Left ventricle myocardium inferior (tissue), 1 donor: Measurements from ENCODE around the gene EPB41L1. TPM values are rescaled to one million over a fixed set of nuclear protein-coding genes. Genes with fewer than 3 reads are reported as not detected.

ENCODE experiments used
- DNase-seq: peaks from one replicate; pipeline ENCODE4 v3.0.0-alpha.2; 2020
- H3K27ac ChIP-seq: fragments of 200-600 bp; replicated peaks from 2 replicates; pipeline ENCODE4 v1.8.0; 2021
- H3K27me3 ChIP-seq: fragments of 200-600 bp; 2 replicates; pipeline ENCODE4 v1.8.0; 2021; ENCODE audit warnings: low read depth
- H3K36me3 ChIP-seq: fragments of 200-600 bp; 2 replicates; pipeline ENCODE4 v1.8.0; 2021
- H3K4me1 ChIP-seq: fragments of 200-600 bp; 2 replicates; pipeline ENCODE4 v1.8.0; 2021
- H3K4me3 ChIP-seq: fragments of 200-600 bp; 2 replicates; pipeline ENCODE4 v1.8.0; 2021; ENCODE audit warnings: mild to moderate bottlenecking, moderate library complexity
- H3K9me3 ChIP-seq: fragments of 200-600 bp; replicated peaks from 2 replicates; pipeline ENCODE4 v1.8.0; 2021
- CTCF ChIP-seq: fragments of 200-600 bp; IDR thresholded peaks from 2 replicates; pipeline ENCODE4 v1.8.0; 2021; ENCODE audit warnings: antibody characterized with exemption, mild to moderate bottlenecking, borderline replicate concordance
- intact Hi-C: fragments of 100-400 bp; cut with micrococcal nuclease; formaldehyde crosslinking; loops from one replicate; pipeline ENCODE4 v1.11.0; 2022
- total RNA-seq: library from RNA; stranded (reverse); fragmentation: NEBNext Ultra II Directional; extraction: Animal tissue kit (Norgen Biotek cat#: 25700); gene quantifications from one replicate; pipeline ENCODE4 v1.2.1, GENCODE V29; 2021
- donor health status: DM: no; HTN: yes; CAD: no; lungs with severe emphysema.

The EPB41L1 gene
- total RNA-seq, 1 donor from 2014 or later, result 14.6 TPM

- Histone ChIP-seq H3K4me1 (no peaks in the 10 kb centered on the region), H3K27me3 (no peaks in the 10 kb centered on the region), H3K36me3 (peaks cover 16% of the 10 kb centered on the region), H3K9me3 (no peaks in the 10 kb centered on the region), H3K27ac (no peak overlapping the region), H3K4me3 (no peak overlapping the region)
- no peak for TF ChIP-seq CTCF
- no peak for DNase-seq
- intact Hi-C loops, result no loop called here
Measured at GRCh38 chr20:36217226-36217625, 62.7 kb downstream of the EPB41L1 start.

GRCh38 chr20:36218380-36219064, 64.0 kb downstream of the EPB41L1 start:
- intact Hi-C loops, result no loop called here
- Histone ChIP-seq H3K27me3 (no peaks in the 10 kb centered on the region), H3K4me1 (no peaks in the 10 kb centered on the region), H3K4me3 (no peak overlapping the region), H3K9me3 (no peaks in the 10 kb centered on the region), H3K27ac (no peak overlapping the region), H3K36me3 (peaks cover 8% of the 10 kb centered on the region)
- TF ChIP-seq CTCF, result no peak
- no peak for DNase-seq

GRCh38 chr20:36219671-36220220, 65.2 kb downstream of the EPB41L1 start:
- no peak for DNase-seq
- Histone ChIP-seq H3K27ac (no peak overlapping the region), H3K4me1 (no peaks in the 10 kb centered on the region), H3K4me3 (no peak overlapping the region), H3K36me3 (peaks cover 8% of the 10 kb centered on the region), H3K9me3 (no peaks in the 10 kb centered on the region), H3K27me3 (no peaks in the 10 kb centered on the region)
- no peak for TF ChIP-seq CTCF
- intact Hi-C loops, result no loop called here

- Histone ChIP-seq H3K36me3 (peaks cover 15% of the 10 kb centered on the region), H3K27ac (no peak overlapping the region), H3K4me1 (no peaks in the 10 kb centered on the region), H3K27me3 (no peaks in the 10 kb centered on the region), H3K4me3 (no peak overlapping the region), H3K9me3 (no peaks in the 10 kb centered on the region)
- TF ChIP-seq CTCF, result no peak
- intact Hi-C loops, result no loop called here
- no peak for DNase-seq
Measured at GRCh38 chr20:36225666-36226065, 71.1 kb downstream of the EPB41L1 start.

- H3K9me3 ChIP-seq, result no peaks in the 10 kb centered on the region
- no peak for DNase-seq
- no peak overlapping the region for H3K4me3 ChIP-seq
- no peaks in the 10 kb centered on the region for H3K4me1 ChIP-seq
- peaks cover 7% of the 10 kb centered on the region for H3K27me3 ChIP-seq
- TF ChIP-seq CTCF, result no peak
- intact Hi-C loops, result no loop called here
- peaks cover 7% of the 10 kb centered on the region for H3K36me3 ChIP-seq
- H3K27ac ChIP-seq, result no peak overlapping the region
Measured at GRCh38 chr20:36228770-36229169, 74.2 kb downstream of the EPB41L1 start.
